ENCODE results near the gene LARP4B.
"Not testable (repeated sequence)": the region's sequence is repeated elsewhere in the genome, so short reads cannot be mapped to it uniquely, and the experiment has no call there.

LARP4B gene

DNA sequence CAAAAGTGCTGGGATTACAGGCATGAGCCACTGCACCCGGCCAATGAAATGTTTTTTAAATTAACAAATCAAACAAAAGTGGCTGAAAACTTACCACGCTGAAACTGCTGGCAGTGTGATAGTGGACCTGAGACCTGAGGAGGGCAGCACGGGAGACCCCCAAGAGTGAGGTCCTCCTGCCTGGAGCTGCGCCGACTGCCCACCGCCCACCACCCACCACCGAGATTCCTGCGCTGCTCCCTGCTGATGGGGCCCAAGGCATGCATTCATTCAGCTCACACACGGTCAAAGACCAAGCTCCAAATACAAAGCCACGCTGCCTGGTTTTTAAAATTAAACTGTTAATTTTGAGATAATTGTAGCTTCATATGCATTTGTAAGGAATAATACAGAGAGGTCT lies 16.4 kb upstream of the LARP4B start:
- DNase-seq: no peak

DNA sequence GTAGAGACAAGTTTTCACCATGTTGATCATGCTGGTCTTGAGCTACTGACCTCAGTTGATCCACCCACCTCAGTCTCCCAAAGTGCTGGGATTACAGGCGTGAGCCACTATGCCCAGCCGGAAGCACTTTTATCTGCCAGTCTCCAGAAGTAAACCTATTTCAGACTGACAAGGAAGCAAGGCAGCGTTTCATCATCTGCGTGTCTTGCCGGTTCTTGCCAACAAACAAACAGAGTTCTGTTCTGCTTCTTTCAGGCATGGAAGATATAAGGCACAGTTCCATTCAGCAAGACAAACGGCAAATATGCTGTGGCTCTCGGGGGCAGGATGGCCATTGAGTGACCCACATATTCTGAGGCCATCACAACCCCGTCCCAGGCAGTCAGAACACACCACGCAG lies 15.5 kb upstream of the LARP4B start:
- no peak for DNase-seq
- TF ChIP-seq POLR2A (IDR thresholded peaks at IDR 0.05; ENCODE audit: low read length) (no peak), GATA1 (IDR thresholded peaks at IDR 0.05; ENCODE audit: low read depth, low read length) (no peak)

More for the DNA sequence above, 16.4 kb upstream of the LARP4B start:
- TF ChIP-seq POLR2A (IDR thresholded peaks at IDR 0.05; ENCODE audit: low read length) (no peak), GATA1 (IDR thresholded peaks at IDR 0.05; ENCODE audit: low read depth, low read length) (no peak)

DNA sequence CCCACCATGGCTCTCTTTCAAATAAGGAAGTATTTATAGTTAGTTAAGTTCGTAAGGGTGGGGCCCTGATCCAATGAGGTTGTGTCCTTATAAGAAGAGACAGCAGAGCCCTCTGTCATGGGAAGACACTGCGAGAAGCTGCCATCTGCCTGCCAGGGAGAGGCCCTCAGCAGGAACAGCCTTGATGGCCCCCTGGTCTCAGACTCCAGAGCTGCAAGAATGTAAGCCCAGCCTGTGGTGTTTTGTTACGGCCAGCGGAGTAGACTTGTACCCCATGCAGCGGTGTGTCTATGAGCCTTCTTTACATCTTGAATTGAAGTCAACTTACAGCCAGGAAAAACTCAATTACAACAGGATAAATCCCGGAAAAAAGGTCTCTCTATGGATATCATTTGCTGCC lies 14.3 kb upstream of the LARP4B start:
- TF ChIP-seq POLR2A (IDR thresholded peaks at IDR 0.05; ENCODE audit: low read length) (no peak), GATA1 (IDR thresholded peaks at IDR 0.05; ENCODE audit: low read depth, low read length) (no peak)
- no peak for DNase-seq

DNA sequence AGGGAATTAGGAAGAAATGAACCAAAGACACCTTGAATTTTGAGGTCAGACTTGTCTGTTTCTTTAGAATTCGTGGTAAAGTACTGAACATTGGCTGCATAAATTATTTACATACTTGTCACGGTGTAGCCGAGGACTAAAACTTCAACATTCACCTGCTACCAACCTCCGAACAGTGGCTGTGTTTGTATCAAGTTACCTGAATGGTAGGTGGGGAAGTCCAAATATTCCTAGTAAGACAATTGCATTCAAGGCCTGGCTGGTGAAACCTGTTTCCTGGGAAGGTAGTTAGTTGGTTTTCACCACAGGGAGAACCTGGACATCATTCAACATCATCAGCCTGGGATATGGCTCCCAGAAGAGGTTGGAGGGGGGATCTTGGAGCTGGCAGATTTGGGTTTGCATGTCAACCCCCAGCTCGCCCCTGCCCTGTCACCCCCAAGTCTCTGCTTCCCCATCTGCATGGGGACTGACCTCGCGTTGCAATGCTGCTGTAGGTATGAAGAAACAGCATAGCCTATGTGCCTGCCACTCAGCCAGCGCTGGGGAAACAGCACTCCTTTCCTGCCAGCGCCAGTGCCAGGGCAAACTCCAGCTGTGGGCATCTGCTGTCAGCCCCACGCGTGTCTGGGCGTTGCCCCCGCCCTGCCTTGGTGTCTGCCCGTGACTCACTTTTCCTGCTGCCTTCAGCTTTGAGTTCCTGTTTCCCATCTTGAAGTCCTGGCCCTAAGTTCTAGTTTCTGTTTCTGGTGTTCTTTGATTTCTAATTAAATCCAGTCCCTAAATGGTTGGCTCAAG lies 12.7 kb upstream of the LARP4B start:
- TF ChIP-seq GATA1 (IDR thresholded peaks at IDR 0.05; ENCODE audit: low read depth, low read length) (no peak), POLR2A (IDR thresholded peaks at IDR 0.05; ENCODE audit: low read length) (no peak)
- DNase-seq: no peak

DNA sequence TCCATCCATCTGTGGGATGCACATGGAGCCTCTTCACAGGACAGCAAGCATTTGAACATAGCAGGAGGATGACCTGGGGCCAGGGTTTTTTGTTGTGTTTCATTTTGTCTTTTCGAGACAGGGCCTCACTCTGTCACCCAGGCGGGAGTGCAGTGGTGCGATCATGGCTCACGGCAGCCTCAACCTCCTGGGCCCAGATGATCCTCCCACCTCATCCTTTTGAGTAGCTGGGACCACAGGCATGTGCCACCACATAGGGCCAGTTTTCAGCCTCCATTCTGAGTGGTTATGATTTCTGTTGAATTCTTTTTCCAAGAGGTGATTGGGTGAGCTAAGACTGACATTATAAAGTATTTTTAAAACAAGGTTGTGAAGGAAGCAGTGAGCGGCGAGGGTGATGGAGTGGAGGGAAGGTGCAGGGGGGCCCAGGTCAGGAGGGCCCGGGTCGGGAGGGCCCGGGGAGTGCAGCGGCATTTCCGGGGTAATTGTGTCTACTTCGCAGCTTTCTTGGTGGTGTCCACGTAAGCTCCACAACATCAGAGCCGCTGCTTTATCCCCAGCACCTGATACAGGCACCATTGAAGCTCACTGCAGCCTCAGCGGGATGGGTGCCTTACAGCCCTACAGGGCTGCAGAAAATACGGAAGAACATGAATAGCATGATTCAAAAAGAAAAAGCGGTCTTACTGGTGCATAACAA lies 12.0 kb upstream of the LARP4B start:
- TF ChIP-seq POLR2A (IDR thresholded peaks at IDR 0.05; ENCODE audit: low read length): no peak
- no peak for TF ChIP-seq GATA1 (IDR thresholded peaks at IDR 0.05; ENCODE audit: low read depth, low read length)

DNA sequence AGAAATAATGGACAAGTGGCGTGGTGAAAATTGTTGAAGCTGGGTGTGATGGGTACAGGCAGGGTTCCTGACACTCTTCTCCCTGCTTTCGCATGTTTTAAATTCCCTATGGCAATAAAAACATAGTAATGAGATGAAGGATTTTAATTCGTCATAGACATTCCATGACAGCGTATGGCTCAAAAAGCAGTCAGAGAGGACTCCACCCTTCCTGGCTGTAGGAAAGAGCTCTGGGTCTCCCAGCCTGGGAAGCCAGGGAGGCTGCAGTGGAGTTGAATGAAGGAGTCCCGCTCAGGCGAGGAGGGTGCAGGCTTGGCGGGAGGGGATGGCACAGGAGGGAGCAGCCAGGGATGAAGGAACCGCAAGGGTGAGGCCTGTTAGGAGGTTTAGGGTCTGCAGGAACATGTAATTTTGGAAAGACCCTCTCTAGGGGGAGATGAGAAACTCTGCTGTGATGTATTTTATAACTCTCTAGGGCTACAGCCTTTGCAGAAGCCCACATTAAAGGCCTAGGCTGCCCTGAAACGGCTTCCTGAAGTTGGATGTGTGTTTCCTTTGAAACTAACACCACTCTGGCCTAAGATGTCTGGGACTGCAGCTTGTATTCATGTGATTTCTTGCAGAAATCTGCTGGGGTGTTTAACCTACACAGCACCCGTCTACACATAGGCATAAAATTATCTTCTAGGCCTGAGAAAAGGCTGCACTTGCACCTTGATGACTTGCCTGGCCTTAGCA lies 7.6 kb upstream of the LARP4B start:
- no peak for DNase-seq
- TF ChIP-seq POLR2A (IDR thresholded peaks at IDR 0.05; ENCODE audit: low read length) (no peak), GATA1 (IDR thresholded peaks at IDR 0.05; ENCODE audit: low read depth, low read length) (no peak)

More for the DNA sequence above, 12.0 kb upstream of the LARP4B start:
- no peak for DNase-seq

DNA sequence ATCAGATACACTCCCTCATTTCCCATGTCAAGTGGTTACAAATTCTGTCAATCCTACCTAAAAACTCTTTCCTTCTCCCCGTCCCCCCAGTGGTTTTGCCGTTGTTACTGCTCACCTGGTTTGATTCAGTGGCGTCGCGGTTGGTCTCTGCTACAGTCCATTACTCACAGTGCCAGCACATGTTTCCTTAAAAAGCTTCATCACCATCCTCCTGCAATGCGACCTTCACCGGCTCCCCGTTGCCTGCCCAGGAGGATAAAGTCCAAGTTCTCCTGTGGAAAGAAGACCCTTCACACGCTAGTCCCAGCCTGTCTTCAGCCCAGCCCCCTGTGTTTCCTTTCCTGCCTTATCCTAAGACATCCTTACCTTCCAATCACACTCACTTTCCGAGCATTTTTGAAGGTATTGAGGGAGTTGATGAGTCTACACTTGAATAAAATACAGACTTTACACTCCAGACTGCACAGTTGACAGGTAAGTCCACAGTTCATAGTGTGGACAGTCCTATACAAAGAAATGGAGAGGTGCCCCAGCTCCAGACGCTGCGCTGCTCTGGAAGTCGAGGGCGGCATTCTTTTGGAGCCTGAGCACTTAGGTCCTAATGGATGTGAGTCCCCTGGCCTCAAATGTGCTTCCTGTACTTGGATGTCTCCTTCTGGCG lies 3.4 kb upstream of the LARP4B start:
- DNase-seq: no peak
- no peak for TF ChIP-seq GATA1 (IDR thresholded peaks at IDR 0.05; ENCODE audit: low read depth, low read length)
- TF ChIP-seq POLR2A (IDR thresholded peaks at IDR 0.05; ENCODE audit: low read length): no peak

DNA sequence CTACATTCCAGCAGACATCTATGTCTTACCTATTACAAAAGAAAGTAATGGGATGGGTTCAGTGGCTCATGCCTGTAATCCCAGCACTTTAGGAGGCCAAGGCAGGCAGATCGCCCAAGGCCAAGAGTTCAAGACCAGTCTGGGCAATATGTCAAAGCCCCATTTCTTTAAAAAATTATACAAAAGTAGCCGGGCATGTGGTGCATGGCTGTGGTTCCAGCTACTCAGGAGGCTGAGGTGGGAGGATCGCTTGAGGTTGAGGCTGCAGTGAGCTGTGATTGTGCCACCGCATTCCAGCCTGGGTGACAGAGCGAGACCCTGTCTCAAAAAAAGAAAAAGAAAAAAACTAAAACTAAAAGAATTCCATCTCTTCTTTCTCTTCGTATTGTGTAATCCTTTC lies 2.7 kb upstream of the LARP4B start:
- DNase-seq: not testable (repeated sequence)

DNA sequence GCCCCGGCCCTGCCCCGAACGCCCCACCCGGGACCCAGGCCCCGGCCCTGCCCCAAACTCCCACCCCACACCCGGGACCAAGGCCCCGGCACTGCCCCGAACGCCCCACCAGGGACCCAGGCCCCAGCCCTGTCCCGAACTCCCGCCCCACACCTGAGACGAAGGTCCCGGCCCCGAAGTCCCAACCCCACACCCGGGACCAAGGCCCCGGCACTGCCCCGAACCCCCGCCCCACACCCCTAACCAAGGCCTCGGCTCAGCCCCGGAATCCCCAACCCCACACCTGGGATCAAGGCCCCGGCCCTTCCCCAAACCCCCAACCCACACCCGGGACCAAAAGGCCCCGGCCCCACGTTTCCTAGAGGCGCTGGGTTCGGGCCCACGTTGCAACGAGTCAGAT lies 1.1 kb upstream of the LARP4B start:
- TF ChIP-seq POLR2A (IDR thresholded peaks at IDR 0.05; ENCODE audit: low read length) (no peak), GATA1 (IDR thresholded peaks at IDR 0.05; ENCODE audit: low read depth, low read length) (no peak)
- no peak for DNase-seq

DNA sequence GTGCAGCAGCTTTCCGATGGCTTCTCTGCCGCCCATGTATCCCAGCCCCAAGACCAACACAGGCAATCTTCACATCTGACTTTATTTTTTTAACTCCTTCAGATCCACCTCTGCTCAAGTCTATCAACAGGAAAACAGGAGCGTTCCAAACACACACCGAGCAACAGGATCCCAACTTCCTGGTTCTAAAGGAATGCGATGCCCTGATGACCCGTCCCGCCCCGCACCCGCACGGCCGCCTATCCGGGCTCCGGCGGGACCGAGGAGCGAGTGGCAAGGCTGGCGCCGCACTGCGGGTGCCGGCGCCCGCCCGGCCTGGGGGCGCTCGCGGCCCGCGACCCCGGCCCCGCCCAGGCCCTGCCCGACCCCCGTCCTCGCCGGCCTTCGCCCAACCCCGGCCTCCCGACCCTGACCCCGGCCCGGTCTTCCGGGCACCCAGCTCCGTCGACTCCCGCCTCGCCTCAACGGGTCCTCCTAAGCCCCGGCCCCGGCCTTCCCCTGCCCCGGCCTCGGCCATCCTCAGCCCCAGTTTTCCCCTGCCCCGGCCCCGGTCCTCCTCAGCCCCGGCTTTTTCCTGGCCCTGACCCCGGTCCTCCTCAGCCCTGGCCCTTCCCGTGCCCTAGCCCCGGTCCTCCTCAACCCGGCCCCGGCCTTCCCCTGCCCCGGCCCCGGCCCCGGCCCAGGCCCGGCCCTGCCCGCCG lies 730 bp downstream of the LARP4B start:
- peak; percentile 61 to 74 for DNase-seq
- TF ChIP-seq GATA1 (IDR thresholded peaks at IDR 0.05; ENCODE audit: low read depth, low read length) (no peak), POLR2A (IDR thresholded peaks at IDR 0.05; ENCODE audit: low read length) (no peak)

DNA sequence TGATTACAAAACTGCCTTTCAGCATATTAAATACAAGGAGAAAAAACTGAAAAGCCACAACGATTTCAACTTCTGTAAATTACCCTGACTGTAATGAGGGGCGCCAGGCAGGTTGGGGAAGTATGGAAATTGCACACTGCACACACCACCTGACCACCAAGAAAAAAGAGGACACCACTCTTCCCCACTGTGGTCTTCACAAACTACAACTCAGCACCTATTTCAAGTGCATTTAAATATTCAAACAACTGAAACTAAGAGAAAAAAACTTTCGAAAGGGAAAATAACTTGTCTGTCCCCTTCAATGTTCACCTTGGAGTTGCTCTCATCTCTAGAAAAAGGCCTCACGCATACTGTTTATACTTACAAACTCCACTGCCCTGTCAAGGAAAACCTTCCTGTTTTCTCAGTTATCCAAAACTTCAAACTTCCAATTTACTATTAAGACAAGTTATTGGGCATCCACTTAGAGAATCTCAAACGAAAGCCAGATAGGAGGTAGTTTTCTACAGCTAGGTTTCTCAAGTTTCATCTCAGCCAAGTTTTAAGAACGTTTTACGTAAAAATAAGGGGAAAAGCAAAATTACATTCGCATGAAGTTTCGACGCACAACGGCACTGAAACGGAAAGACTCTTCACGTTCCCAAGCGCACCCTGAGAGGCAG lies 1.4 kb downstream of the LARP4B start:
- TF ChIP-seq POLR2A (IDR thresholded peaks at IDR 0.05; ENCODE audit: low read length): no peak
- TF ChIP-seq GATA1 (IDR thresholded peaks at IDR 0.05; ENCODE audit: low read depth, low read length): no peak
- DNase-seq: peak; percentile 38 to 61

DNA sequence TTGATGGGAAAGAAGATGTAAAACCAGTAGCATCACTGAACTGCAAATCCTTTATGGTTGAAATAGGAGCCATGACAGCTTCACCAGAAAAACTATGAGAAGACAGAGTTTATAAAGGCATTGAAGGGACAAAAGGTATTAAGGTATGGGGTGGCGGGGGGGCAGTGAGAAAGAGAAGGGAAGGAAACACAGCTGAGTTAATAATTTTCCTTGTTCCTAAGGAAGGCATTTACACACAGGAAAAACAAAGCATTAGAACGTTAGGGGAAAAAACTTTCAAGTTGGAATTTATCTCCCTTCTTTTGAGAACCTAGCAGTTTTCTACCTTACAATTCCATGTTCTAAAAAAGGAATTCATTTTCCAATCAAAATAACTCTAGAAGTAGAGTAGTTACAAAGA lies 4.4 kb downstream of the LARP4B start:
- TF ChIP-seq GATA1 (IDR thresholded peaks at IDR 0.05; ENCODE audit: low read depth, low read length) (no peak), POLR2A (IDR thresholded peaks at IDR 0.05; ENCODE audit: low read length) (no peak)
- DNase-seq: no peak

Data from erythroblast (primary cell).